GM12801 (cell line): ENCODE measurements around the gene LRP6.

ENCODE experiments used
- CTCF ChIP-seq: IDR thresholded peaks from one replicate; pipeline ENCODE4 v1.5.1; 2011; ENCODE audit warnings: control low read depth; ENCODE audit not compliant: insufficient read length; ENCODE audit errors: extremely low read depth

The LRP6 gene

DNA sequence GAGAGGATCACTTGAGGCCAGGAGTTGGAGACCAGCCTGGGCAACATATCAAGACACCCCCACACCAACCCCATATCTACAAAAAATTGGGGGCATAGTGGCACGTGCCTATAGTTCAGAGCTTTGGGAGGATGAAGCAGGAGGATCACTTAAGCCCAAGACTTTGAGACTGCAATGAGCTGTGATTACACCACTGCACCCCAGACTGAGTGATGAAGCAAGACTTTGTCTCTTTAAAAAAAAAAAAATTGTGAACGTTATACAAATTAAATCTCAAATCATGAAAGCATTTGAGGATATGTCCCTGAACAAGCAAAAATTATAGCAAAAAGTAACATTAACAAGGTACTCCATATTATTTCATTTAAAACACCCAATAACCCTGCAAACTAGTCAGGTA lies 2.9 kb downstream of the LRP6 start:
- TF ChIP-seq CTCF, result no peak

DNA sequence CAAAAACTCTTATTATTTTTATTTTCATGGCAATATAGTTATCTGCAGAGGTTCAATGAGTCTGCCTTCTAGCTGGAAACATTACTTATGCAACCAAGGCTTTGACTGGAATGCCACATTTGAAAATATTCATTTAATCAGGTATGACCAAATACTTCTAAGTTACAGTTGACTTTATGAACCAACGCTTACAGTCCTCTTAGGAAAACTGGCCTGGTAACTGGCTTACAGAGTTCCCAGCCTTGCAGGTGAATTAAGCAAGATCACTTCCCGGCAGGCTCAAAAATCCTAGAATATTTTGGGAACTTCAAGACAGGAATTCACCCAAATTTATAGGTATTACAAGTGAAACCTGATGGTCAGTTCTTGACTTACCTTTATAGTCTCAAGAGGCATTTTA lies 12.3 kb downstream of the LRP6 start:
- TF ChIP-seq CTCF, result no peak

GRCh38 chr12:12249216-12250050 lies 17.4 kb downstream of the LRP6 start:
- TF ChIP-seq CTCF, result no peak

GRCh38 chr12:12247584-12247983 lies 19.3 kb downstream of the LRP6 start:
- TF ChIP-seq CTCF, result no peak

DNA sequence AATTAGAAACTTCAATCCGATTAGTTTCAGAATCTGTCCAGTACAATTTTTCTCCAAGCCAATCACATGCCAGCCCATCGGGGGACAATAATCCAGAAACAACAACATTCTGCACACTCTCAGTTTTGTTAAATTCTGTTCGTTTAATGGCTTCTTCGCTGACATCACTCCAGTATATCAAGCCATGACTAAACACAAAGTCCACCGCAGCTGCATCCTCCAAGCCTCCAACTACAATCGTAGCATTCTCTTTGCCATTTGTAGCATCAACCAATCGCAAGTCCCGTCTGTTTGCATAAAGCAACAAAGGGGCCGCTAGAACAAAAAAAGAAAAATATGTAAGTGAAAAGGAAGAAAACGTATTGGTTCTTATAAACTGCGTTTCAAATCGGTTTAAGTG lies 22.5 kb downstream of the LRP6 start:
- TF ChIP-seq CTCF, result no peak

GRCh38 chr12:12240662-12241340 lies 26.0 kb downstream of the LRP6 start:
- no peak for TF ChIP-seq CTCF

- TF ChIP-seq CTCF, result no peak
Observed at GRCh38 chr12:12239127-12239526, 27.7 kb downstream of the LRP6 start.
